HG03159 (cell line): Measurements from ENCODE around the gene TEPSIN.
"Not testable (repeated sequence)": the region's sequence is repeated elsewhere in the genome, so short reads cannot be mapped to it uniquely, and the experiment has no call there.

Source experiments
- ATAC-seq: cut with Tn5 transposase; IDR thresholded peaks from one replicate; pipeline ENCODE4 v1.9.1; 2021; ENCODE audit warnings: mild to moderate bottlenecking, moderate library complexity; ENCODE audit not compliant: unreplicated experiment

TEPSIN gene

DNA sequence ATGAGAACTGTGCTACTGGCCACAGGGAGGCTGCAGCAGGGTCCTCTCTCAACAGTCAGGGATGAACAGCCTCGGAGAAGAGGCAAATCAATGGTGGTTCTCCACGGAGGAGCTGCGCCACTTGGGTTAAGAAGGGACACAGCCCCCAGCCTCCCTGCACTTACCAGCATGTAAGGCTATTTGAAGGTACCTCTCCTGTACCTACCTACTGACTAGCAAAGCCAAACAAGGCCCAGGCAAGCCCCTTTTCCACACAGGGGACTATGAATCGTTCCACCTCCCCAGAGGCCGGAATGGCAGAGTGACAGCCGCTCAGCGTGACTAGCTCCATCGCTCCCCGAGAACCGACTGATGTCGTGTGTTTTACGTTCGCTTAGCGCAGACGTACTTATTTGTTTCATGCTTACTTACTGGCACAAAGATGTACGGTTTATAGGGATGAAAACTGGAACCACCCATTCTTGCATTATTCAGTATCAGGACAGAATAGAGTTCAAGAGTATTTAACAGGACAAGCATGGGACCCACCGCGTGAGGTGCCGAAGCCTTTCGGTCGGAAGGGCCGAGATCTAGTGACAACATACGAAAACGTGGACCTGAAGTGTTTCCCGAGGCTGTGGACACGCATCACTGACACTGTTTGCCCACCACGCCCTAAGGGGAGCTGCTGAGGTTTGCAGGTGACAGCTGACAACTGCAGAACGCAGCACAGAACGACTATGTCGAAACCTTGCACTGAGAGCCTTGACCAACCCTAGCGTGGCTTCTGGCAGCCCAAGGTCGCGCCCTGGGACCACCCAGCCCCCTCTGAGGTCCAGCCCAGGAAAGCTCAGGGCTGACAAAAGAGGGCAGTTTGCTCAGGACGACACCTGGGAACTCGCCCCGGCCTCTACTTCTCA is 1.0 kb downstream of the TEPSIN start:
- ATAC-seq = no peak

- ATAC-seq = no peak
Measured at GRCh38 chr17:81236784-81237183, 2.1 kb downstream of the TEPSIN start.

DNA sequence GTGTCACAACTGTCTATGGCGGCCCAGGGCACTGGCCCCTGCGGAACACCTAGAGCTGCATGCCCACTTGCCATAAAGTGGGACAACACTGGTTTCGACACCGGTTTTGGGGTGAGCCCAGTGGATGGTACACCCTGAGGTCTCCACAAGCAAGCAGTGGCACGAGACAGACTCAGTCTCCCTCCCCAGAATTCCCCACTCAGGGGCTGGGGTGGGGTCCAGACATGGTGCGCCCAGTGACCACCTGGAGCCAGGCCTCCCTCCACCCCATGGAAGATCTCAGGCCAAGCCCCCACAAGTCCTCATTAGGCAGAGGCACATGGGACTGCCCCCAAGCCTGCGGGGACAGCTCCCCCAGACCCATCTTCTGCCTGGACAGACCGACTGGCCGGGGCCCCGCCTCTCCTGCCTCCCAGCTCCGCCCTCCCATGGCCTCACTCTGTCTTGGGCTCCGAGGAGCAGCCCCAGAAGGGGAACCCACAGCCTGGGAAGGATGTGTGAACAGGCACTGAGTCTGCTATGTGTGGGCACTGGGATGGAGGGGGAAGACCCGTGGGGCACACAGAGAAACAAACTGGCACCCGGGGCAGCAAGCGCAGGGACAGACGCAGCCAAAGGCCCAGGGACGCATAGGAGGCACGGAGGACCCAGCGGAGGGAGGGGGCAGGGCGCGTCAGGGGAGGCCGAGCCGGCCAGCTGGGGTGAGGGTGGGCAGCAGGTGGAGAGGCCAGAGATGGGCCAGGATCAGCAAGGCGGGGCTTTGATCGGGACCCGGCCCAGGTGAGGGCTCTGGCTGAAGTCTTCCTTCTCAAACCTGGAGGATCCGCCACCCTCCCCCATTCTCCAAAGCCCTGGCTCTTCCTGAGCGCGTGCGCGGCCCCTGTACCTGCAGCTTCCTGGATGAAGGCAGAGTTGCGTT is 2.8 kb downstream of the TEPSIN start:
- ATAC-seq = no peak

DNA sequence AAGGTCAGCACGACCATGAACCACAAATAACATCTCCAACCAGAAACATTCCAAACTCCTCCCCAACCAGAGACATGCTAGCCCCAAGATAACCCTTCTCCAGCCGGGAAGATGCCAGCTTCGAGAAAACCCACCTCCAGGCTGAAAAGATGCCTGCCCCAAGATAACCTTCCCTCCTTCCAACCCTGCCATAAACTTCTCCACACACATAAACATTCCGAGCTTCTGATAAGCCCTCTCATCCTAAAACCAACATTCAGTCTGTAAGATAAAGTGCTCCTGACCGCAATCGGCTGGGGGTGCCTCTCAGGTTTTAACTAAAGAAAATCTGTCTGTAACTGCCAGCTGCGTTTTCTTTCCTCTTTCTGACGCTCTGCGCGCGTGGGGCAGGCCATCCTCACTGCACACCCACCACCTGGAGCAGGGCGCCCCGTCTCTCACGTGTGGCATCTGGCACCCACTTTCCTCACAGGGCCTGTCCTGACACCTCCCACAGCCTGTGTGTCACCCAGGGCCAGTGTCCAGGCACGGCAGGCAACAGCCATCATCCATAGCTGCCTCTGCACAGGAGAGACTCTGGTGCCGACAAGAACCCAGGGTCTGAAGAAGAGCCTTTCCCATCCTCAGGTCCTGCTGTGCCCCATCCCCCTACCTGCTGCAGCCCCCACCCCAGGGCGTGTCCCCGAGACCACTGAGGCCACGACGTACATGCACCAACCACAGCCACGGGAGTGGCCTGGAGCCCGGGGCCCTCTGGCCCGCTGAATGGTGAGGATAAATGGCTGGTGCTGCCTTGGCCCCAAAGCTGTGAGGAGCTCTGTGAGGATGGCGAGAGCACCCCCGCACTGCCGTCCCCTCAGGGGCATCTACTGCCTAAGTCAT is 3.7 kb downstream of the TEPSIN start:
- ATAC-seq = no peak

GRCh38 chr17:81234506-81234855 is 4.4 kb downstream of the TEPSIN start:
- no peak for ATAC-seq

DNA sequence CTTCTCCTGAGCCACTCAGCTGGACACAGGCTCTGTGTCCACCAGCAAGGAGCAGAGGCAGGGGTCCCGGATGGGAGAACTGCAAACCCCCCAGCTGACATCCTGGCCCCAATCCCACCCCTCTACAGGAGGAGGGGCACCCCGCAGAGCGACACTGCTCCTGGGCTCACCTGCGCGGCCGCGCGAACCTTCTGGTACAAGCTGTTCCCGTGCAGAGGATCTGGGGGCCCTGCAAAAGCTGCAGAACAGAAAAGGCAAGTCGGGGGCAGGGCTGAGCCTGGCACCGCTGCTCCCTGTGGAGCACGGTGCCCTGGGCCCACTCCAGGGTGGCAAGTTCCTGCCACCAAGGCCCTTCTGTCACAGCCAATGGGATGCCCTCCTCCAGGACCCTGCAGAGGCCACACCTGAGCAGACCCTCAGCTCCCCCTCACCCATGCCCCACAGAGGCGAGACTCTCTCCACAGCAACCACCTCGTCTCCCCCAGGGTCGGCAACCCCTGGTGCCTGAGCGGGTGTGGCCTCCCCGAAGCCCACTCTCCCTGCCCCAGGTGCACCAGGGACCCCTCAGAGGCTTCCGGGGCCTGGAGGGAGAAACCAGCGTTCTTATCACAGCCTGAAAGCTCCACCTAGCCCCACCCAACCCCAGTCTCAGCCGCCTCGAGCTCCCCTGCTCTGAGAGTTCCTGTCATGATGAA is 4.9 kb downstream of the TEPSIN start:
- no peak for ATAC-seq

DNA sequence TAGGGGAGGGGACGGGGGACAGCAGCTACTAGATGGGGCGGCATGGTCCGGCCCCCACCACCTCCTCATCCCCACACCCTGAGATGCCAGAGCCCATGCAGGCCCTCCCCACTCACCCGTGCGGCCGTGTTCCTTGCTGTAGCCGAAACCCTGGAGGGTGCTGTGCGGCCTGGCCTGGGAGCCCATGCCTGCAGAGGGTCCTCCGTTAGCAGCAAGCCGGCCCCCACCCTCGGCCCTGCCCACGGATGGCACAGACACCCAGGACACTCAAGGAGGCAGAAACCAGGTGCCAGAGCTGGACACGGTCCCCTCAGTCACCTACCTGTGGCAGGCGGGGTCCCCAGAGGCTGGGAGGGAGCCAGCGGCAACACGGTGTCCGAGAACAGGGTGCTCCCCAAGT is 5.5 kb downstream of the TEPSIN start:
- no peak for ATAC-seq

- ATAC-seq = no peak
Measured at GRCh38 chr17:81232616-81233241, 6.1 kb downstream of the TEPSIN start.

DNA sequence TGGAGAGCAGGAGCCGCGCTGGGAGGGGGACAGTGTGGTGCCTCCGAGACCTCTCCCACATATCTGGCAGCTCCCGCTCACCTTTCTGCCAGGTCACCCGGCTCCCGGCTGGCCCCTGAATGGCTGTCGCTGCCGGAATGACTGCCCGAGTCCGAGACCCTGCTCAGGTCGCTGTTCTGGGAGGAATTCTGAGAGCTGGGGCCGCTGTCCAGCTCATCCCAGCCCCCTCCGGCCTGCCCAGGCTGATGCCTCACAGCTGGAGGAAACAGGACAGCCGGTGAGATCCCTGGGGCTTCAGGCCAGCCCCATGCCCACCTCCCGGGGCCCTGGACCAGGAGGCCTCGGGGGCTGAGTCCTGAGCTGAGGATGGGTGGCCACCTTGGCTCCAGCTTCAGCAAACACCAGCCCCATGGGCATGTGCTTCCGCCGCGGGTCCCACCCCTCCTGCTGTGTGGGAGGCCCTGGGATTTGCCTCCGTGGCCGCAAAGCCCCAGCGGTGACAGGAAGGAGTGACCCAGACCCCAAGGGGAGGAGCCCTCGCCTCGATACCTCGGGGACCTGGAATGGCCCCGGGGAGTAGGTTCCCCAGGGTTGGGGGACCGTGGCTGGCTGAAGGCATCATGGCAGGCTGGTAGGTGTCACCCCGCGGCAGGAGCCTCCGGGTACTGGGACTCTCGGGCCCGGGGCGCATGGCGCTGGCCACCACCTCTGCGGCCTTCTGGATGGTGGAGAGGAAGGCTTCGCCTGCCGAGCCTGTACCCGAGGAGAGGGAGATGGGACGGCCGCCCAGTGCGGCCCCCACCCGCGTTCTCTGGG is 6.9 kb downstream of the TEPSIN start:
- no peak for ATAC-seq

GRCh38 chr17:81231121-81231645 is 7.7 kb downstream of the TEPSIN start:
- no peak for ATAC-seq

GRCh38 chr17:81230043-81230820 is 8.6 kb downstream of the TEPSIN start:
- ATAC-seq = no peak

DNA sequence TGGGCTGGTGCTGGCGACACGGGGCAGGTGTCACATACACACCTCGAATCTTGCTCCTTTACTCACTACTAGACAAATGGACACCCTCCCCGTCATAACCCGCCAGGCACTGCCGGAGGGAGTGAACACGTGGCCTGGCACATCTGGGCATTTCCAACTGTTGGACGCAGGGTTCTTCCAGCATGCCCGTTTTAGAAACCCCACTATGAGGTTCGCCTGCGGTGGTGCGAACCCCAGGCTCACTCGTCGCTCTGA is 9.3 kb downstream of the TEPSIN start:
- ATAC-seq = no peak

- ATAC-seq = no peak
Measured at GRCh38 chr17:81228834-81229665, 9.8 kb downstream of the TEPSIN start.

GRCh38 chr17:81228420-81228819 is 10.4 kb downstream of the TEPSIN start:
- no peak for ATAC-seq

DNA sequence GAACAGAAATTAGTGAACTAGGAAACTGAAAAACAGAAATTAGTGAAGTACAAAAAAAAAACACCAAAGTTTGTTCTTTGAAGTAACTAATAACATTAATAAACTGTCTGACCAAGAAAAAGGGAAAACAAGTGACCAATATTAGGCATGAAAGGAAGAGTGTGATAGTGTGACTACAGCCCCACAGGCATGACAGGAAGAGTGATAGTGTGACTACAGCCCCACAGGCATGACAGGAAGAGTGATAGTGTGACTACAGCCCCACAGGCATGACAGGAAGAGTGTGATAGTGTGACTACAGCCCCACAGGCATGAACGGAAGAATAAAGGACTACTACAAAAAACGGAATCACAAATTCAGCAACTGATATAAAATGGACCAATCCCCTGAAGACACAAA is 11.2 kb downstream of the TEPSIN start:
- not testable (repeated sequence) for ATAC-seq

DNA sequence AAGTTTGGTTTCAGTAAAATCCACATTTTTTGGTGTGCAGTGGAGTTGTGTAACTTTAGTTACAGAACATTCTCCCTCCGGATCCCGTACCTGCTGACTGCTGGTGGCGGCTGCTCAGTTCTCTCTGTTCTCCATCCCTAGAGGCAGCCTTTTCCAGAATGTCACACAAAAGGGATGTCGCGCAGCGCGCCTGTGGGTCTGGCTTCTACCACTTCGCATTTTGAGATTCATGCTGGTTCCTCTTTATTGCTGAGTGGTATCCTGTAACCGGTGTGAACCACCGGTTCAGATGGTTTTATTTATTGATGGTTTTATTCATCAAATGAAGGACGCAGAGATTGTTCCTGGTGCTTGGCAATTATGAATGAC is 15.1 kb downstream of the TEPSIN start:
- no peak for ATAC-seq
